GM23248 (cell line): ENCODE measurements around the gene EYA4.

Experiments
- EZH2 ChIP-seq: fragments of 200-600 bp; sonication (generic); IDR thresholded peaks from 2 replicates; pipeline ENCODE4 v1.6.1; 2018; ENCODE audit warnings: antibody characterized with exemption, mild to moderate bottlenecking; ENCODE audit not compliant: insufficient read depth, poor library complexity, severe bottlenecking
- EZH2phosphoT487 ChIP-seq: fragments of 200-600 bp; sonication (generic); IDR thresholded peaks from 2 replicates; pipeline ENCODE4 v1.6.1; 2018; ENCODE audit warnings: antibody characterized with exemption, moderate library complexity, mild to moderate bottlenecking, low read depth; ENCODE audit not compliant: insufficient read depth

DNA sequence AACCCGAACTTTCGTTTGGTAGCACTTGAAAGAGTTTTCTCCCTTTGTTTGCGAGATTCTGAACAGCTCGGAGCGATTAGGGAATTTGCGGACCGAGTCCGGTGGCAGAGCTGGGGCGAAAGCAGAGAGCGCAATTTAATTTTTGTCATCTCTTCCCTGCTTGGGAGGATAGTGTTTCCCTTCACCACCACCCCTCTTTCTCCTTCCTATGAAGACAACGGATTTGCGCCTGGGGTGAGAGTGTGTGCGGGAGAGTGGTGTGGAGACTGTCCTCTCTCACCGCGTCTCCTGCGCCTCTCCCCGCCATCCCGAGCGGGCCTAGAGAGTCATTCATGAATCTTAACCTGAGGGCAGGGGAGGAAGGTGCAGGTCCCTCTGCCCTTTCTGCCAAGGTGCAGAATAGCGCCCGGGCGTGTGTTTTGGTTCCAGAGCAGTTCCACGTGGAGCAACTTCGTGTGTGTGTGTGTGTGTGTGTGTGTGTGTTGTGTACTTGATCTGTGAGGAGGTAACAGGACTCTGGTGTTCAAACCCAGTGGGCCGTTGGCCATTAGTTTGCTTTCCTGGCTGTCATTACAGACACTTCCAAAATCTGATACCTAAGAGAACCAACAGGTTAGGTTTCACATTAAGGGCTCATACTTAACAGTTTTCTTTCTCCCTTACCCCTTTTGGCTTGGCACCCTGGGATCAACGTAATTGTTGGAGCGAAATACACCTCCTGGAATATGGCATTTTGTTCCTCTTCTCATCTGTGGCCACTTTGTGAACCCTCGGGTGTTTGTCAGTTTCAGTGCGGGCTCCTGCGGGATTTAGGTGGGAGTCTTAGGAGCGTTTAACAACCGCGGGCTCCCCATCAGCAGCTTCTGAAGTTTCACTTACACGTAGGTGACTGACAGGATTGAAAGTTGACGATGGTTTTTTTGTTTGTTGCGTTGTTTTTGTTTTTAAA lies 1.8 kb downstream of the EYA4 start:
- no peak for TF ChIP-seq EZH2
- no peak for TF ChIP-seq EZH2phosphoT487
